Dermis microvascular lymphatic vessel endothelial cell (primary cell): Measurements from ENCODE around the gene BANP. TPM values are rescaled to one million over a fixed set of nuclear protein-coding genes. Genes with fewer than 3 reads are reported as not detected.
"Not testable (repeated sequence)": the region's sequence is repeated elsewhere in the genome, so short reads cannot be mapped to it uniquely, and the experiment has no call there.

ENCODE experiments used
- DNase-seq, 2 donors: peaks; one replicate each; pipeline versions ENCODE4 v3.0.0 to v3.0.0-alpha.2; 2010; ENCODE audit warnings: low read depth in 2 of 2
- total RNA-seq: library from RNA; depleted of rRNA; stranded (reverse); fragments of >200 nt; gene quantifications from 2 replicates; pipeline ENCODE4 v1.2.1, GENCODE V29; 2014

Gene BANP
- total RNA-seq, 1 donor from 2014 or later = 13.9 TPM

GRCh38 chr16:88119881-88120751 is 168.9 kb downstream of the BANP start:
- DNase-seq = not testable (repeated sequence)

GRCh38 chr16:88120812-88121211 is 169.6 kb downstream of the BANP start:
- DNase-seq = no peak

GRCh38 chr16:88121391-88121790 is 170.2 kb downstream of the BANP start:
- not testable (repeated sequence) for DNase-seq

GRCh38 chr16:88121886-88122580 is 170.8 kb downstream of the BANP start:
- DNase-seq = no peak

Other genes with a start within 250 kb of the BANP start
- 16.6 and 17.6 TPM in 2 replicates for gene KLHDC4, start 185.4 kb upstream of the BANP start, total RNA-seq
- gene SLC7A5, start 81.9 kb upstream of the BANP start, total RNA-seq = 2.7 and 4.6 TPM in 2 replicates
- not detected in 2 replicates for gene CA5A, start 14.9 kb upstream of the BANP start, total RNA-seq